Fibroblast of skin of back (primary cell): ENCODE data around the gene CREB3L4. TPM values are rescaled to one million over a fixed set of nuclear protein-coding genes. Genes with fewer than 3 reads are reported as not detected.

ENCODE experiments used
- DNase-seq: peaks from one replicate; pipeline ENCODE4 v3.0.0-alpha.2; 2013
- polyA plus RNA-seq, 2 experiments: library from polyadenylated mRNA; unstranded; fragments of 120-200 nt; gene quantifications; one replicate each; pipeline ENCODE4 v1.2.1, GENCODE V29; 2013; ENCODE audit not compliant: insufficient read length in 2 of 2

The CREB3L4 gene, protein sequence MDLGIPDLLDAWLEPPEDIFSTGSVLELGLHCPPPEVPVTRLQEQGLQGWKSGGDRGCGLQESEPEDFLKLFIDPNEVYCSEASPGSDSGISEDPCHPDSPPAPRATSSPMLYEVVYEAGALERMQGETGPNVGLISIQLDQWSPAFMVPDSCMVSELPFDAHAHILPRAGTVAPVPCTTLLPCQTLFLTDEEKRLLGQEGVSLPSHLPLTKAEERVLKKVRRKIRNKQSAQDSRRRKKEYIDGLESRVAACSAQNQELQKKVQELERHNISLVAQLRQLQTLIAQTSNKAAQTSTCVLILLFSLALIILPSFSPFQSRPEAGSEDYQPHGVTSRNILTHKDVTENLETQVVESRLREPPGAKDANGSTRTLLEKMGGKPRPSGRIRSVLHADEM
- 5.7 TPM for polyA plus RNA-seq (2013, experiment 1 of 2; ENCODE audit: insufficient read length)
- 4.6 TPM for polyA plus RNA-seq (2013, experiment 2 of 2; ENCODE audit: insufficient read length)

DNA sequence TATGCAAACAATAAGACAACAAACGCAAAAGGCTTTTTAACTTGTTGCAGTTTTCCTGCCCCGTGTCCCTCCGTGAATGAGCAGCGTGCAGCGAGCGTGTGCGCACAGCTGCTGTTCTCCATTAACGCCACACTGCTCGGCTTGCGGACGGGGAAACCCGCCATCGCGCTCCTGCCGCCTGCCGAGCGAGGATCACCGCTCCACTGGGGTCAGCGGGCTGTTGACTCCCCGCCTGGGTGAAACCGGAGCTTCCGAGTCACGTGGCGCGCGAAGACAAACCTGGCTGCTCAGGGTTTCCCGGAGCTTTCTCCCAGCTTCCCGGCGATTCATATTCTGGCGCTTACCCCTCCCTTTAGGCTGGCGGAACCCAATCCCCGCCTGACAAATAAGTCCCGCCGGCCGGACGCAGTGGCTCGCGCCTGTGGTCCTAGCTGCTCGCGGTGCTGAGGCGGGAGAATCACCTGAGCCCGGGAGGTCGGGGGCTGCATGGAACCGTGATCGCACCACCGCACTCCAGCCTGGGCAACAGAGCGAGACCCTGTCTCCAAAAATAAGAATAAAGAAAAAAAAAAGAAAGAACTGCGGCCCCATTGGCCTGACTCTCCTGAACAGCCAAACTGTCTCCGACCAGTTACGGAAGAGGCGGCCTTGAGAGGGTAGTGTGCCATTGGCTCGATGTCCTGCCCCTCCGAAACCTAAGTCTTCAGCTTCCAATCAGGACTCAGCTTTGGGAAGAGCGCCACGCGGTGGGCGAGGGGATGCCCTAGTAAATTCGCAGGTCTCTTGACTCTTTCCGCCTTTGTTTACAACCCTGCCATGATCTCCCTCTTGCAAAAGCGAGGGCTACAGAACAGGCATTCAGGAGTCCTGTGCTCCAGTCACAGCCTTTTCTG lies at the start of gene CREB3L4:
Gene CREB3L4 (plus strand): TSS at position 796 of the 893 bp plus-strand sequence. CDS start 624 bp downstream, outside the sequence.
- peak; percentile 99 for DNase-seq

DNA sequence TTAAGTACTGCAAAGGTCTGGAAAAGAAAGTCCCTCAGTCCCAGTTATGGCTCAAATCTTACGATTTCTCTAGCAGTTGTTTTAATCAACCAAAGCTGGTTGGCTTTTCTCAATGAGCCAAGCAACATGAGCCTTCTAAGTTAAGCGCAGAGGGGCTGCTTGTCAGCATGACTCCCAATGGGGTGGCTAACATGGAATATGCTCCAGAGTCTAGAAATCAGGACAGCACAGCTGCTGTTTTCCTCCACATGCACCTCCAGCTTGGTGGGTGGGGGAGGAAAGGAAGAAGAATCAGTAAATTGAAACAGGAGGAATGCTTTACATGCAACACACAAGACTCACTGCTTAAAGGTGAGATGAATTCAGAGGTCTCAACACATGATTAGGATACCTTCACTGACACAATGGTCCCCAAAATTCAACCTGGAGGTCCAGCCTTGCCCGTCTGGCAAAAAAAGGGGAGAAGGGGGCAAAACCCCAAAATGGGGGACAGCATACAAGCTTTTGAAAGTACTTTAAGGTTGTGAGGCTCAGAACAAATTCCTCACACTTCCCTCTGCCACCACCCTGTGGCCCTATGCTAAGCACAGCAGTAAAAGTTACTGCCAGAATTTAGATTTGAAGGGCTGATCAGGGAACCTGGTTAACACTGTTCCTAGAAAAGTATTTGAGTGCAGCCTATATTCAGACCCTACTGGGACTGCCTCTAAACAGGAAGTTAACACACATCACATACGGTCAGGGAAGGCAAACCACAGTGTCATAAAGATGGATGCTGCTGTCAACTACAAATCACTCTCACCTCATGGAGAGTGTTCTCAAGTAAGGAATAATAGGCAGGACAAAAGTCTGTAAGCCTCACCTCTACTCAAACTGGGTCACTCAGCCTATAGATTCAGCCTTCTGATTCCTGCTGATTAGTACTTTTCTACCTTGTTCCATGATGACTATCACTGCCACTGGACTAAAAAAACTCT lies 47.5 kb upstream of the CREB3L4 start:
- DNase-seq: no peak

DNA sequence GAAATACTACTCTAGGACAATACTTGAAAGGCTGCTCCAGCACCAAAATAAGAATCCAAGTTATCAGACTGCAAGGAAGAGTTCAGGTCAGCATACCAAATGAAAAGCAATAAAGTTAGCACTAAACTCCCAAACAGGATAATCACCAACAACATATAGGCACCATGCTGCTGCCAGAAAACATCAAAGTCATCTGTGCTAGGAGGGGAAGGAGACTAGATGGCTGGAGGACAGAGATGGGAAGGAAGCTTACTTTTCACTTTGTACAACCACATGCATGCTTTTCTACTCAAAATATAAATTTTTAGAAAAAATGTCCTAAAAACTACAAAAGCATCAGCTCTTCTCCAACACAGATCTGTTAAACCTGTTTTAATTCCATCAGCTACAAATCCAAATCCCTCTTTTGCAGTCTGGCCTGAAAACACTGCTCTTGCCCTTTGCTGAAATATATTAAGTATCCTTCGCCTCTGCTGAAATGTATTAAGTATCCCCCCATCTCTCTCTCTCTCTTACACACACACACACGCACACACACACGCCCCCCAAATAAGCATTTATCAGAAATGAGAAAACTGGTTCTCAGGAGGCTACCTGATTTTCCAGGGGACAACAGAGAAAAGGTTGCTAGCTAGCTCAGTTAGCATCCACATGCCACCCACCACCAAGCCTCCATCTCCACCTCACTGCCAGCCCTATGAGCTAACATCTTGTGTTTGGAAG lies 46.5 kb upstream of the CREB3L4 start:
- no peak for DNase-seq

DNA sequence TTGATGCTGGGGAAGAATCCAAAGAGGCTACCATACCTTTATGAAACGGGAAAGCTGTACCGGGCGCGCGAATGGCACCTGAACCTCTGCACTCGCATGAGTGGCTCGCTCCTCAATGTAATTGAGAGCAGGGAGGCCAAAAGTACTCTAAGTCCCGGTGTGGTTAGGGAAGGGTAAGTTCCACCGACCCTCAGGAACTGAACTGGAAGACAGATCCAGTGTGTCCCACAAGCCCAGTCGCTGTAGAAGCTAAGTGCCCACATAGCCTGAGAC lies 46.0 kb upstream of the CREB3L4 start:
- no peak for DNase-seq

DNA sequence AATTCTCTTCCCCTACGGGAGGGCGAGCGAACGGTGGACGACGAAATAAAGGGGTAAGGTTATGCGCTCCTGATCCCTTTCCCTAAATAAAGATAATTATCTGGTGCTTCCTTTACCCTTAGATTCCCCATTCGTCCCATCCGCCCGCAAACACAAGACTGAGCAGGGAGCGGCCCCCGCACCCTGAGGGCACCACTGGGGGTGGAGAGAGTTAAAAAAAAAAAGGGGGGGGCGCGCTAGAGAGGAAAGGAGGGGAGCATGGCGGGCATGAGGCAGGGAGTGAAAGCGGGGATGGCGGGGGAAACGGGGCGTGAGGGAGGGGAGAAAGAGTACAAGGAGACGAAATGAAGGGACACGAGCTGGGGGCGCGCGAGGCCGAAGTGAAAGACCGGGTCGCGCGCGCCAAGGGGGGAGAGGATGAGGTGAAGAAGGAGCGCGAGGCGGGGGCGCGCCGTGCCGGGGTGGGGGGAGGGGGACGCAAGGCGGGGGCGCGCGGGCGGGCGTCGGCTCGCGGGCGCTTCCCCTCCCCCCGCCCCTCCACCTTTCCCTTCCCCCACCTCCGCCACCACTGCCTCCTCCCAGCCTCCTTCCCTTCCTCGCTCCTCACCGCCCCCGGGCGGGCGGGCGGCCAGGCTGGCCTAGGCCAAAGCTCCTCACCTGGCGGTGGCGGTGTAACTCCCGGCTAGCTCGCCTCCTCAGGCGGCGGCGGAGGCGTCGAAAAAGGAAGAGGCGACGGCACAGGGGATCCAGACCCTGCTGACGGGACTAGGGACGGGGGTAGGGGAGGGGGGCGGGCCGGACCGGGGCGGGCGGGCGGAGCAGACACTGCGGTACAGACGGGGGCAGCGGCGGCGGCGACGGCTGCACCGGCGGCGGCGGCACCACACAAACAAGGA lies 45.4 kb upstream of the CREB3L4 start:
- DNase-seq: peak; percentile 22

DNA sequence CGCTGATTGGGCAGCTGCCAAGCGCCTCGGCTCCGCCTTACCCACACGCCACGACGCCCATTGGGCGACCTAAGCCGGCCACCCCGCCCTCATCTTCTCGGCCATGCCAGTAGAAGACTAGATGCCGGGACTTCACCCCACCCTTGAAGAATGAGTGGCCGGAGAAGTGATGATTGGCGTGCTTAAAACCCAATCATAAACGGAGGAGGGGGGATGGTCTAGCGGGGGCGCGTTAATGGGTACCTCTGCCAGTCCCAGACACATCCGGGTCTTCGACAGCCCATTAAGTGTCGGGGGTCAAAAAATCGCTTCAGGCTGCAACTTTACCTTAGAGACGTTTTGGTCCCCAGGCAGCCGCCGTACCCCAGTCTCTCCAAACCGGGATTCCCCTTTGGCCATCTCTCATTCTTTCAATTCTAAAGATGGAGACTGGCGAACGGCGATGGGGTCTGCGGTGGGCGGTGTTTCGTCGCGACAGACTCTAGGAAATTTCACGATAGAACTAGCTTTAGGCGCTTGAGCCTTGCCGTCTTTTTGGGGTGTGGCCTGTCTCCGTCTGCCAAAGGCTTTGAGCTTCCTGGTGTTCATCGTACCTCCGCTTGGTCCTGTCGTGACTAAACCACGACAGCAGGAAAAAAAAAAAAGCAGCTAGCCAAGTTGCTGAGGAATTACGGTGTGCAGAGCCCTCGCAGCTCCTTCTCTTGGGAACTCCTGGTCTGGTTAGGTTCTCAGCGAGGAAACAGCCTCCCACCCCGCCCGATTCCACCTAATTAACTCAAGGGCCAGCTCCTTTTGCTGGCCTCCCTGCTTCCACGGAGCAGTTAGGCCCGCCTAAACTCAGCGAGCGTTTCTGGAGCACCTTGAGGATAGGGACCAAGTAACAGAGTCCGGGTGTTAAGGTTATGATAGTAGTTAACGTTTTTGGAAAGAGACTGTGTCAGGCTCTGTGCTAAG lies 44.5 kb upstream of the CREB3L4 start, which contains the start of gene GATAD2B:
Gene GATAD2B (minus strand): TSS at position 1 of the 954 bp plus-strand sequence. CDS start 94,625 bp downstream, outside the sequence.
- peak; percentile 100 for DNase-seq

DNA sequence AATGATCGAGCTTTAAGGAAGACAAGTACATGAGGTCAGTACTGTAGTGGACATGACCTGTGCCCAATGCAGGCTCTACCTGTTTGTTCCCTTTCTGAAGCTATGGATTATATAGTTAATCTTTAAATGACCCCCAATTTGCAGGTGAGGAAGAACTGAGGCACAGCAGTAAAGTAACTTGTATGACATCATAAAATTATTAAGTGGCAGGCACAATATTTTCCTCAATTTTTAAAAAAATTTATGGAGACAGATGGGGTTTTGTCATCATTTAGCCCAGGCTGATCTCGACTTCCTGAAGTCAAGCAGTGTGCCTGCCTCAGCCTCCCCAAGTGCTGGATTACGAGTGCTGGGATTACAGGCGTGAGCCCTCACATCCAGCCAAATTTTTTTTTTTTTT lies 41.3 kb upstream of the CREB3L4 start:
- no peak for DNase-seq

DNA sequence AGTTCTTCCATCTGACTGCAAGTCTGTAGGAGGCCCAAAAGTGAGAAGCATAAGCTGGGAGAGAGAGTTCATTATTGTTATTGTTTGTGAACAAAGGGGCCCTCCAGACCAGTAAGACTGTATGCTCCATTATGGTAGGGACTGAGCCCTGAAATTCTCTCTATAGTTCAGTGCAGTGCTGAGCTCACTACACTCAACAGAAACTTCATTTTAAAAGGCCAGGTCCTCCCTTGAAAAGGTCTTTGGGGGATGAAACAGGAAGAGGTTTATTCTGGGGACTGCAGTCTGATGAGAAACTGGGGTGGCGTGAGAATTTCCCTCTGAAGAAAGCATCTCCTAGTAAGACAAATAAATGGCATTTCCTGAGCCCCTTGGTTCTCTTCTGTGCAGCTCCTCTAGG lies 39.5 kb upstream of the CREB3L4 start:
- DNase-seq: no peak

DNA sequence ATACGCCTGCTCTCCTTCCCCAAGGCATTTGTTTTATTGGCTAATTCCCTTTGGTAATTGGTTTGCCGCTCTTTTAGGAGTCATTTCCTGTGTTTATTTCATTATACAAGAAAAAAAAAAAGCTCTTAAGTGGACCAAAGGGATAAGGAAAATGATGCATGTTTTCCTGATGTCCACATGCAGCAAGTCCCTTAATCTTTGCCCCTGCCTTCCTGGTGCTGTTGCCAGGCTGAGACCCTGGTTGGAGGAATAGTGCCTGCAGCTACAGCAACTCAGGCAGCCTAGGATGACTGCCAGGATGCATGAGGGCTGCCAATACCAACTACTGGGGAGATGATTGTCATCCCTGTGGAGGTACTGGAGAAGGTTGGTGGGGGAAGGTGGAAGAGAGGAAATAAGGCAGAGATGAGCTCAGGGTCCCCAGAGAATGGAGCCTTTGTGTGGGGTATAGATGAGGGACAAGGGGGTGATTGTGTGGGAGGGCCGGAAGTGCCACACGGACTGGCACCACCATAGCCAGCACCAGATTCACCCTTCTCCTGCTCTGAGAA lies 38.8 kb upstream of the CREB3L4 start:
- no peak for DNase-seq

DNA sequence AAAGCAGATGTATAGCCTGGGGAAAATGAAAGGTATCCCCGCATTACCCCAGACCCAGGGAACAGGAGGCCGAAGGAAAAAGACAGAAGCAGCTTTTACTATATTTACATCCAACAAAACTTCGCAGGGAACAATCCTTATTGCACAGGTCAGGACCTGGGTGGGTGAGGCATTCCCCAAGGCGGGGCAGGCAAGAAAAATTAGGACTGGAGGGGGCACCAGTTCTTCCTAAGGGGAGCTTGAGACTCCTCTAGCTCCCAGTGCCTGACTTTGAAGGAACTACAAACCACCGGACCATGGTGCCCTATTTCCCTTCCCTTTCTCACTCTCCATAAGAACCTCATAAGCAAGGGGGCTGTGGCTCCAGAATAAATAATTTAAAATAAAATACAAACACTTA lies 38.3 kb upstream of the CREB3L4 start:
- DNase-seq: no peak

DNA sequence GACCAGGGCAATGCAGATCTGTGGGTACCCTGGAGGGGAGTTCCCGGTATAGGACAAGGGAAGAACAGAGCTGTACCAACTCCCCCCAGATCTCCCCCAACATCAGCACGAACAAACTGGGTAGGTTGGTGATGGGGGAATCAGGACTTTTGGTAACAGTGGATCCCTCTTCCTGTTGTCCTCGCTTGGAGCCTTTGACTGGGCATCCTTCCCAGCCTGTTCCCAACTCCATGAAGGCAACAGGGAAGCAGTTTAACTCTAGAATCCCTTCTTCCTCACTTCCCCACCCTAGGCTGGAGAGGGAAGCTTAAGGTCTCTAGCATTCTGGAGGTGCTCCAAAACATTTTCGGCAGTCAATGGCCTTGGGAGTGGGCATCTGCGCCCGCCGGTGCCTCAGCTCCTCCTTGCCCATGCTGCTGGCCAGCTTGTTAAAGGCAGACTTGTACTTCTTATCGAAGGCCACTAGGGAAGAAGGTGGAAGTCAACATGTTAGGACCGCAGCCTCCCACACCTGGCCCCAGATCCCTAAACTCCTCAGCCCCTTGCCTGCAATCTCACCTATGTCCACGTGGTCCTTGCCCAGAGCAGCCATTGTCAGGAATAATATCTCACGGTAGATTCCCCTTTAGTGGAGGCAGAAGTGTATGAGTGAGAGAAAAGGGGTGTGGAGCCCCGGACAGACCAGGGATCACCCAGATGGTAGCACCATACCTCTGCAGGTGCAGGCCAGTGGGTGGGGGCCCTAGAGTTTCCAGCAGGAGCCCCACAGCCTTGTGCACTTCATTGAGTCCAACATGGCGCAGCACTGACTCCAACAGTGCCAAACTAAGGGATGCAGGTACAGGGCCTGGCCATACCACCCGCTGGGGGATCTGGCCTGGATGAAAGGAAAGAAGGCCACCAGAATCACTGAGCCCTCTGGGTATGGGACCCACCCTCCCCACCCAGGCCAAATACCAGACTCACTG lies 37.4 kb upstream of the CREB3L4 start:
- no peak for DNase-seq

DNA sequence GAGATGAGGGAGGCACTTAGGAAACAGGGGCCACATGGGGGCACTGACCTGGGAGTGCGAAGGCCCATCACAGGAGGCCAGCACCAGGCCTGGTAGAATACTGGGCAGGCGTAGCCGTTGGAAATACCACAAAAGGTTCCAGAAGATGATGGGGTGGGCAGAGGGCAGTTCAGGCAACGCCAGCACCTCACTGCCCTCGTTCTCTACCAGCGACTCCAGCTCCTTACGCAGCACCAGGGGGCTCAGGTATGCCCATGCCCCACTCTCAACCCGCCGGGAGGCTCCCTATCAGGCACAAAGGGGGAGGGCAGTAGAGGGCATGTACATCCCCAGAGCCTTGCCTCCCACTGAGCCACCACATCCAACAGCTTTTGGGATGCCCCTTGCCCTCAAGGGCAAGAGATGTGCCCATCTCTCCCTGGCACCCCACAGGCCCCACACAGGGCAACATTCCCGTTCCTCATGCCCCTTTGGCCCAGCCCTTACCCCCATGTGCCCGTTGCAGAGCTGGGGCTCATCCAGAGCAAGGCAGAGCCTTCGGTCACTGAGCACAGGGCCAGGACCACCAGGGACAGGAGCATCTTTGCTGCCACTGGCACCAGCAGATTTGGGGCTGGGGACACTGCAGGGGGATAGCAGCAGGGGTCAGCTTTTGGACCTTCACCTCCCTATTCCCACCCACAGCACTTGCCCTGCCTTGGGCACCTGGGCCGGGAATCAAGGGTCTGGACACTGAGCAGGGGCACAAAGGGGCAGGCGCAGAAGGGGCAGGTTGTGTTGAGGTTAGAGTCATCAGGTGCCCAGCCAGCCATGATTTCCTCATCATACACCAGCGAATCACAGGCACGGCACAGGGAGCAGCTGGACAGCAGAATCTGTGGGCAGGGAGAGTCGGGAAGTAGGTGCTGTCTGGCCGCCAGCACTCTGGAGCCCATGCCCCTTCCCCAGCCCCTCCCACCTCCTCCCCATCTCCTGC lies 35.3 kb upstream of the CREB3L4 start:
- no peak for DNase-seq

DNA sequence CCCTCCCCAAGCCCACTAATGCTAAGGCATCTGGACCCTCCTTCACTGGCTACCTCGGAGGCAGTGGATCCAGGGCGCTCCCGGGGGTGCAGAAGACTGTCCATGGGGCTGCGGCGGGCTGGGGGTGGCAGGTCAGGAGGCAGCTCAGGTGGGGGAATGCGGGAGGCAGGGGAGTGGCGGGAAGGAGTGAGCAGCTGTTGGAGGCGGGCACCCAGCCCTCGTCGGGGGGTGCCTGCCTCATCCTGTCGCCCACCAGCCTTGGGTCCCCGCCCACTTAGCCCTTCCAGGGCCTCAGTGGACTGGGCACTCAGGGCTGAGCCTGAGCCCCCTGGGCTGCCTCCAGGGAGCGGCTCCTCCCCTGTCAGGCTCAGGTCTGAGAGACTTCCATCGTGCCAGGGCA lies 34.3 kb upstream of the CREB3L4 start:
- DNase-seq: no peak

DNA sequence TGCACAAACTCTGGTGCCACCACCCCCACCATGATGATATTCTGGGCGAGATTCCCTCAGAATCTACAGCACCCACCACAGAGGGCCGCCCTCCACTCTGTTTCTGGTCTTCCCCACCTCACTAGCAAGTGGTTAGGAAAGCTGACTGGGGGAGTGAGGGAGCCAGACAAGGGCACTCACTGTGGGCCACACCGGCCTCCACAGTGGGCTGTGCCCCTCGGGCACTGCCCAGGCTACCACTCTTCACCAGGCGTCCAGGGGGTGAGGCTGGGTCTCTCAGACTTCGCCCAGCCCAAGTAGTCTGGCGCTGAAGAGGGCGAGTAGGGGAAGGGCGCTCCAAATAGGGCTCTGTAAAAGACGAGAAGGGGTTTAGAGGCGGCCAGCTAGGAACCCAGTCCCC lies 33.7 kb upstream of the CREB3L4 start:
- DNase-seq: no peak

DNA sequence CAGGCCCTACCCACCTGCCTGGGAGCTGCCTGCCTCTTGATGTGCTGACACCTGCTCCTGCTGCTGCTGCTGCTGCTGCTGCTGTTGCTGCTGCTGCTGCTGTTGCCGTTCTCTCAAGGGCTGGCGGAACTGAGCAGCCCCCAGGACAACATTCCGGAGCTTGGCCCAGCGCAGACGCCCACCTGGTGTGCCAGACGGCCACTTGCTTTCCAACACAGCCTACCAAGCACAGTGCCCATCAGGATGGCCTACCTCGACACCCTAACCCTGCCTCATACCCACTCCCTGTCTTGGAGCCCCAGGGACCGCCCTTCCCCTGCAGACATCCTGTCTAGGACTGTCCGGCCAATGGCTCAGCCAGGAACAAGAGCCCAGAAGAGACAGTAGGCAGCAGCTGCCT lies 33.0 kb upstream of the CREB3L4 start:
- DNase-seq: no peak

DNA sequence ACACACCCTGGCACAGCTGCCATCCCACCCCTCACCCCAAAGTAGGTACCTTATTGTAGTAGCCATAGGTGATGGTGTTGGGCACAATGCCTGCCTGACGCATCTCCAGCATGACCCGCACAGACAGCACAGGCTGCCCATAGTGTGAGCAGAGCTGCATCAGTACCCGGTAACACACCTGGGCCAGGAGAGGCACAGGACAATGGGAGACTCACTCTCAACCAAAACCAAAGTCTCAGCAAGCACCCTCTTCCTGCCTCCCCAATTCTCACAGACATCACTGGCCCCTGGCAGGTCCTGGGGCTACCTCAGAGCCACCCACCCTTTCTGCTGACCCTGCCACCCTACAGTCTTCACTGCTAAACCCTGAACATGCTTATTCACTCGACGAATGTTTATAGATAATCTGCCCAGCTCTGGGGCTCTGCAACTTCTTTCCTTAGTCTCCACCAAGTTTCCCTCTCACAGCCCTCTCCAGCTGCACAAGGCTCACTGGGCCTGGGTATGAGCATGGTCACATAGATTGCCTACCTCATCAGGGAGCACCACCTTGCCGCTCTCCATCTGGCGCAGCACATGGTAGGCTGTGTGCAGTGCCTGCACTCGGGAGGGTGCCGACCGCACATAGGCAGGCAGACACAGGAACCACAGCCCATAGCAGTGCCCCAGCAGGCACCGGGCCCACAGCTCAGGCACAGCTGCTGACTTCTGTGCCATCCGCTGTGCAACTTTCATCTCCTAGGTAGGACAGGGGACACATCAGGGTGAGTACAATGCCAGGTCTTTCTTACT lies 31.5 kb upstream of the CREB3L4 start:
- no peak for DNase-seq
